ENCODE results near the gene UBTD1.
"Not testable (repeated sequence)": the region's sequence is repeated elsewhere in the genome, so short reads cannot be mapped to it uniquely, and the experiment has no call there.

UBTD1 gene, protein sequence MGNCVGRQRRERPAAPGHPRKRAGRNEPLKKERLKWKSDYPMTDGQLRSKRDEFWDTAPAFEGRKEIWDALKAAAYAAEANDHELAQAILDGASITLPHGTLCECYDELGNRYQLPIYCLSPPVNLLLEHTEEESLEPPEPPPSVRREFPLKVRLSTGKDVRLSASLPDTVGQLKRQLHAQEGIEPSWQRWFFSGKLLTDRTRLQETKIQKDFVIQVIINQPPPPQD

DNA sequence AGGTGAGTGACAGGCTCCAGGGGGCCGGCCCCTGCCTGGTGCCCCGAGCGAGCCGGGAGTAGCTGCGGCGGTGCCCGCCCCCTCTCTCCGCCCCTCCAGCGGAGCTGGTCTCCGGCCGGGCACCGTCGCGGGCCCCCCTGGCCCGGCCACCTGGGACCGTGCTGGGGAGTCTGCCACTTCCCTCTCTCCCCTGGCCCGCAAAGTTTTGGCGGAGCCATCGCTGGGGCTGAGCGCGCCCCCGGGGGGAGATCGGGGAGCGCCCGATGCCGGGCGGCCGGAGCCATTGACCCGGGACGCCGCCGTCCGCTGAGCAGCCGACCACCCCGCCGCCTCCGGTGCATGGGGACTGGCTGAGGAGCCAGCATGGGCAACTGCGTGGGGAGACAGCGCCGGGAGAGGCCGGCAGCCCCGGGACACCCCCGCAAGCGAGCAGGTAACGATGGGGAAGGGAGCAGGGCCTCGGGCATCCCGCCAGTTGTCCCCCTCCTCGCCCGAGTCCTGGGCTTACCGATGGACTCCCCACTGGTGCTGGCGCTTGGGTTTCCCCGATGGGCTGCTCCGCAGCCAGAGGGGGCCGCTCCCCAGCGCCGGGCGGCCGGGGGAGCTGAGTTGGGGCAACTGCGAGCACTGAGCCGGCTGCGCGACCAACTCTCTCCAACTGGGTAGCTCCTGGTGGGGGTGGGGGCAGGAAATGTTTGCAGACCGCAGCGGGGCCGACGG, at the start of gene UBTD1:
Gene UBTD1 (plus strand): TSS at position 84 of the 720 bp plus-strand sequence. CDS start 280 bp downstream, at position 364.
- peak; percentile 37 for DNase-seq

DNA sequence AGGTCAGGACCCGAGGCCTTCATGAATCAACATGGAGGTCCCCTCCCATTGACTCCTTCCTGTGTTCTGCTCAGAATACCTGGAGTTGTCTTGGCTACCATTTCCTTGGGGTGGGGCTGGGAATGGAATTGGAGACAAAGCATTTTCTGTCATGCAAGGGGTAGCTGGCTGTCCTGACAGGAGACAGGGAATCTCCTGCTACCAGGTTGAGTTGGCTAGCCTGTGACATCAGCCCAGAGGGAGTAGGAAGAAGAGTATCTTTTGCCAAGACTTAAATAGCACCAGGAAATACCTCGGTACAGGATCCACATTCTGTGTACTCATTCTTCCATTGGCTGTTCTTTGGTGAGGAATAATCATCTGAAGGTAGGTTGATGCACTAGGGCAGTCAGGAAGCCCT, 47.9 kb upstream of the UBTD1 start:
- no peak for DNase-seq

DNA sequence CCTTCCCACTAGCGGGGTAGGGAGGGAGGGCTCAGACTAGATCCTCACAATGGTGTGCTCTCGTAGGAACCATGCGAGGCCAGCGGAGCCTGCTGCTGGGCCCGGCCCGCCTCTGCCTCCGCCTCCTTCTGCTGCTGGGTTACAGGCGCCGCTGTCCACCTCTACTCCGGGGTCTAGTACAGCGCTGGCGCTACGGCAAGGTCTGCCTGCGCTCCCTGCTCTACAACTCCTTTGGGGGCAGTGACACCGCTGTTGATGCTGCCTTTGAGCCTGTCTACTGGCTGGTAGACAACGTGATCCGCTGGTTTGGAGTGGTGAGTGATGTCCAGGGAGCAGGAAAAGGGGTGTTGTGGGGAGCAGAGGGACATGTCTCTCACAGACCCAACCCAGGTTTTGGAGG, 47.1 kb upstream of the UBTD1 start:
- no peak for DNase-seq

DNA sequence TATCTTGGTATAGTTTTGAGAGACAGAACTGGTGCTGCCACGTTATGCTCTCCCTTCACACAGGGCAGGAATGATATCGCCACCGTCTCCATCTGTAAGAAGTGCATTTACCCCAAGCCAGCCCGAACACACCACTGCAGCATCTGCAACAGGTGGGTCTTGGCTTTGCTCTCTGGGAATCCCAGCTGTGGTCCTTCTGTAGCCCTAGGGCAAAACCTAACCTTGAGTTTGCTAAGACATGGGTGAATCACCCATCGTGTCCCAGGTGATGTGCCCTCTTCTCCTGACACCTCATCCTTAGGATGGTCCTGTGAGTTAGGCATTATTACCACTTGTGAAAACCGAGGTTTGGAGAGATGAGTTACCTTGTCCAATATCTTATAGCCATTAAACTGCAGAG, 46.4 kb upstream of the UBTD1 start:
- DNase-seq = no peak

DNA sequence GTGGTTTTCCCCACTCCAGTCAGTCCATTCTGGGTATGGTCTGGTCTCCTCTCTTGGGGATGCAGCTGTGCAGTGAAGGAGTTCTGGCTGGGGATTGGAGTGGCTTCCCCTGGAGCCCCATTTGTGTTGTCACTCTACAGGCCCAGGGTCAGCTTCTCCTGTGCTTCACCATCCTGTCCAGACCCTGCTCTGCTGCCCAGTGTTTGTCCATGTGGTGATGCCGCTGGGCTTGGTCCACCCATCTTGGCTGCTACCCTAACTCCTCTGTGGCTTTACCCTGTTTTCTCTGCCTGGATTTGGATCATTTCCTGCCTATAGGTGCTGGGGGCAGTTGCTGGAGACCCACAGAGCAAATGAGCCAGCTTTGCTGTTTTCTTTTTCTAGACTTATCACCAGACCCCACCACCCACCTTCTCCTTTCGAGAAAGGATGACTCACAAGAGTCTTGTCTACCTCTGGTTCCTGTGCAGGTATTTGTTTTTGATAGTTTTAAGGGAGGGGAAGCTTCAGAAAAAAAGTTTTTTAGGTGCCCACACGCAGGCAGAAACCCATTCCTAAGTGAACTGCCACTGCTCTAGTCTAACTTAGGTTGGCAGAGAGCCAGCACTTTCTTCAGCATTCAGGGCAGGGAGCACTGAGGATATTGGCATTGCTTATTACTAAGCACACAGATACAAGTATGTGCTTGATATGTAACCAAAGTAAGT, 44.2 kb upstream of the UBTD1 start:
- no peak for DNase-seq

DNA sequence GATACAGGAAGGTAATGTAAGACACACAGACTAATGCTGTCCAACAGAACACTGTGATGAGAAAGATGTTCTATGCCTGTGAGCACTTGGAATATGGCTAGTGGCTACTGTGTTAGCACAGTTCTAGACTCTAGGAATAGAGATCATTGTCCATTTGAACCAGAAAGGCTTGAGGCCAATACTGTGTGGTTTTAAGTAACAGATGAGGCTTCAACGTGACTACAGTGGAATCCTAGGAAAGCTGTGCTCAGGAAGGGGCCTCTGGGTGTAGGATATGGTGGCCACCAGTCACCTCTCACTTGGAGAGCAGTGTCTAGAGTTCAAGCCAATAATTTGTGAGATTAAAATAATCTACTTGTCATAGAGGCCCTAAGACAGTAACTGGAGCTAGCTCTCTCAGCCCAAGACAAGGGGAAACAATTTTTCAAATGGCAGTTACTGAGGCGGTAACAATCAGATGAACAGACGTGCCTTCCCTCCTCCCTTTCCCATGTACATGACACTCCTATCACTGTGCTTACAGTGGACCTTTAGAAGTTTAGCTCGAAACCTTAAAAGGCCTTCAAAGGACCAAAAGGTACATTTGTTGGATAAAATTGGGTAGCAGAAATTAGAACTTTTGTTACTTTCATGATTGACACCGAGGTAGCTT, 42.6 kb upstream of the UBTD1 start:
- DNase-seq = no peak

DNA sequence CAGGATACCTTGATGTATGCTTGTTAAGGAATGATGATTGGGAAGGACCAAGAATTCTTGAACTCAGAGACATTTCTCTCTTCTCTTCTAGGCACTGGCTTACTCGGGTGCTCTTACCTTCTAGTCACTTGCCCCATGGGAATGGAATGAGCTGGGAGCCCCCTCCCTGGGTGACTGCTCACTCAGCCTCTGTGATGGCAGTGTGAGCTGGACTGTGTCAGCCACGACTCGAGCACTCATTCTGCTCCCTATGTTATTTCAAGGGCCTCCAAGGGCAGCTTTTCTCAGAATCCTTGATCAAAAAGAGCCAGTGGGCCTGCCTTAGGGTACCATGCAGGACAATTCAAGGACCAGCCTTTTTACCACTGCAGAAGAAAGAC, 42.0 kb upstream of the UBTD1 start:
- DNase-seq = no peak

DNA sequence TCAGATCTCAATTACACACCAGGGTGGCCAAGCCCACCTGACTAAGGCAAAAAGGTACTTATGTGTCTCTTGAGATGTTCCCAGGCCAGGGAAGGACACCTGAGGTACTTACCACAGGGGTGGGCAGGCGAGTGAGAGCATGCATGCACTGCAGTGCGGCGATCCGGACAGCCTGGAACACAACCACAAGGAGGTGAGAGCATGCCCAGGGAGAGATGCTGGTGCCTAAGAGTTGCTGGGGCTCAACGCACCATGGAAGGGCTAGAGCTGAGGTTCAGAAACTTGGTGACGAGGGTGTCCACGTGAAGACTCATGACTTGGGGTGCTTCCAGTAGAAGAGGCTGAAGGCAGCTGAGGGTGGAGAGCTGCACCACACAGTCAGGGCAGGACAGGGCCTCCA, 39.6 kb upstream of the UBTD1 start:
- DNase-seq = no peak

DNA sequence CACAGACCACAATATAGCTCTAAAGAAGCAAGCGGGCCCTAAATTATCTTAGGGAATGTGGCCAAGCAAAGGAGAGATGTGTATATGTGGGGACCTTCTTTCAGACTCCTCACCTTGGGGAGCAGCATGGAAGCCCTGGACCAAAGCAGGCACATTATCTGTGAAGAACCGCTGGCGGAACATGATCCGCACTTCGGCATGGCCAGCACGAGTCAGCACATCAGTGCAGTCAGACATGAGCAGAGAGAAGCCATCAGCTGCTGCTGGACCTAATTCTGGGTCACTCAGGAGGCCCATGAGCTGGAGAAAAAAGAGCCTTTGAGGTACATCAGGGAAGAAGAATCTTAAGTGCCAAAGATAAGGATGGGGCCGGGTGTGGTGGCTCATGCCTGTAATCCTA, 38.8 kb upstream of the UBTD1 start:
- no peak for DNase-seq

DNA sequence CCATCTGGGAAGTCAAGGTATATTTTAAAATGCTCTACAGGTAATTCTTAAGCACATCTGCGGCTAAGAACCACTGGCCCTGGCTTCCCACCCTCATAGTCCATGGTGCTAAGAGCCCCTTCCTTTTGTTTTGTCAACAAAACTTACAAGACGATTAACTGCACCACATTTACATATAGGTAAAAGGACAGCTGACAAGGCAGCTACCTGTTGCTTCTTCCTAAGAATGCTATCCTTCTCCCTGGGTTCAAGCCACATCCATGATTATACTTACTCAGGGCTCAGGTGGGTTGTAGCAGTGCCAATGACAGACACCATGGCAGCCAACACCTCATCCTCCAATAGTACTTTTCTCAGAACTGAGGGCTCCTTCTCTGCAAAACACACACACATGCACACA, 36.4 kb upstream of the UBTD1 start:
- DNase-seq = no peak

DNA sequence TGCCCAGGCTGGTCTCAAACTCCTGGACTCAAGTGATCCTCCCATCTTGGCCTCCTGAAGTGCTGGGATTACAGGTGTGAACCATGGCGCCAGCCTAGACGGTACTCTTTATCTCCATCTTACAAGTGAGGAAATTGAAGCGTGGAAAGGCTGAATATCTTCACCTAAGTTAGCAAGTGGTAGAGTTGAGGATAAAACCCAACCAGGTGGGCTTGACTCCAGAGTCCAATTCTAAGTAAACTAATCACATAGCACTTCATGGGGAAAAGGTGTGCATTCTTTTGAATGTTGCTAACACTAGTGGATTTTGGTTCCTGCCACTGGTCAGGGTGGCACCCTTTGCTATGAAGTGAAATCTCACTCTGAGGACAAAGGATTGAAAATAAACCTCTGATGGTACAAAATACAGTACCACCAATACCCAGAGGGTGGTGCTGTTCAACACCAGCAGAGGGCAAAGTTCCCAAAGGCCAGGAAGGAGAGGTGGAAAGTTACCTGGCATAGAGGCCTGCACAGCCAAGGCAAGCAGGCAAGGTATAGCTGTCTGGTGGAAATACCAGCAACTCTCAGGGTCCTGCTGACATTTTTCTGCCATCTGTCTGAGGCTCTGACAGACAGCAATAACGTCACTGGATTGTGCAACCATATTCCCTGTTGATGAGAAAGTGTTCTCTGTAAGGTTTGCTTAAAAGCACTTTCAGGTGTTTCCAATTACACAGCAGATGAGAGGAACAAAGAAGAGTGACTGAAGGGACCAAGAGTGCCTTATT, 35.2 kb upstream of the UBTD1 start:
- peak; percentile 10 for DNase-seq

DNA sequence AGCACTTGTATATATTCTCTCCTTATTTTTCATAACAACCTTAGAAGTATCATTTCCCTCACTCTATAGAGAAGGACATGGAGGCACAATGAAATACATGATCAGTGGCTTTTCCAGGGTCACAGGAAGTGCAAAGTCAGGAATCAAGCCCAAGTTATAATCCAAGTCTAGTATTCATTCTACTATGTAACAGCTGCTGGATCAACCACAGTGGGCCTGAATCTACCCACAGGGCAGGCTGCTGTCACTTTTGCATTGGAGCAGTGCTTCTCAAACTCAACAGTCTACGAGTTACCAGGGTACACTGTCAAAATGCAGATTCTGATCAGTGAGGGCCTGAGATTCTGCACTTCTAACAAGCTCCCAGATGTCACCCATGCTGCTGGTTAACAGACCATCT, 34.5 kb upstream of the UBTD1 start:
- DNase-seq = no peak

DNA sequence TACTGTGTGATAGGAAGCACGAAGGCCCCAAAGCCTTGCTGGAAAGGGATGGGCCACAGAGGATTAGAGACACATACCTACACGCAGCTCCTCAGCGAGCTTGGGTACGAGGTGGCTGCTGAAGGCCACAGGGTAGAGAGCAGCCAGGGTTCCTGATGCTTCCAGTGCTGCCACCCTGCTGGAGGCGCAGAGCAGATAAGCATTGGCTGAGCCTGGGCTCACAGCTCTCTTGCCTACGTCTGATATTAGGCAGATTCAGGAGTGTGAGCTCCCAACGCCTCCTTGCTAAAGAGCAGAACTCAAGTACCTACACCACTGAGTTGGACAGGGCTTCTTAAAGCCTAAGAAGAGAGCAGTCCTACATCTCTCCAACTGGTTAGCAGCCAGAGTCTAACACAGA, 32.7 kb upstream of the UBTD1 start:
- DNase-seq = no peak

DNA sequence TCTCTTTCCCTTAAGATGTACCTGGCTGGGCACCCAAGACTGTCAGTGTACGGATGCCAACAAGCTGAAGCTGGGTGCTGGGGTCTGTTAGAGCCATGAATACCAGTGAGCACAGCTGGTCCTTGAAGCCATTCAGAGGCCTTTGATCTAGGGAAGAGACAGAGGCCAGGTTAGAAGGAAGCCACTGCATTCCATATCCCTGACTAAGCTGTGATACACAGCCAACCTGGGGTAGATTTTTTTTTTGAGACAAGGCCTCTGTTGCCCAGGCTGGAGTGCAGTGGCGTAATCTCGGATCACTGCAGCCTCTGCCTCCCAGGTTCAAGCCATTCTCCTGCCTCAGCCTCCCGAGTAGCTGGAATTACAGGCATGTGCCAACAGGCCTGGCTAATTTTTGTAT, 32.0 kb upstream of the UBTD1 start:
- no peak for DNase-seq

DNA sequence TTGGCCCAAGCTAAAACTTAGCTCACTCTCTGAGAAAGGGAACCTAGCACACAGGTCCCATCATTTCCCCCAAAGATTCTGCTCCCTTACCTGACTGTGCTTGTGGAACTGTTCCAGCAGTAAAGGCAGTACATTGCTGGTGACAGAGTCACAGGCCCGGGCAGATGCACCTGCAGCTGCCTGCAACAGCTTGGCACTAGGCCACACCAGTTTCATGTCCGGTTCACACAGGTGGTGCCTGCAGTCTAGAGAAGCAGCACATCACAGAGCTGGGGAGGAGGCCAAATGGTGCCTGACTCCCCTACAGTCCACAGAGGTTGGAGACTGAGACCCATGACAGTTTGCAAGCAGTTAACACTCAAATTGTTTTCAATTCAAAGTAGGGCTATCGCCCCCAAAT, 30.6 kb upstream of the UBTD1 start:
- no peak for DNase-seq

DNA sequence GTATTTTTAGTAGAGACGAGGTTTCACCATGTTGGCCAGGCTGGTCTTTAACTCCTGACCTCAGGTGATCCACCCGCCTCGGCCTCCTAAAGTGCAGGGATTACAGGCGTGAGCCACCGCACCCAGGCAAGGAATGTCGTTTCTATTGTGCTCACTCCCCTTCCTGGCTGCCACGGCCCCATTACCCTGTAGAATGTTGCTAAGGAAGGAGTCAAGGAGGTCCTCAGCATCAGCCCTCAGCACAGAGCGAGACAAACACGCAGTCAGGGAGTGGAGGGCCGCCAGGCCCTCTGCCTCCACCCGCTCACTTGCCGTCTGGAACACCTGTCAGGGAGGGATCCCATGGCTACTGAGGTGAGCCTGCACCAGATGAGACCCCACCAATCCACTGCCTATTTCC, 29.9 kb upstream of the UBTD1 start:
- not testable (repeated sequence) for DNase-seq

DNA sequence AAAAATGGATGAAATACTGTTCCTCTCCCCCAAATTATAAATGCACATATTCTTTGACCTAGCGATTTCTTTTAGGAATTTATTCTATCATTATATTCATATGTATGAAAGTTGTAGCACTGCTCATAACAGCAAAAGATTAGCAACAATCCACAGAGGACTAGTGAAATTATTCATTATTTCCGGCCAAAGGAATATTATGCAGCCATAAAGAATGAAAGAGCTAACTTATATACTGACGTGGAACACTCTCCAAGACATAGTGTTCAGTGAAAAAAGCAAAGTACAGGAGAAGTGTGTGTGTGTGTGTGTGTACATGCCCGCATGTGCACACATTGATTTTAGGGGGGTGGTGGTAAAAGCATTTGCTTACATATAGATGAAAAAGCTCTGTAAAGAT, 23.8 kb upstream of the UBTD1 start:
- DNase-seq = no peak

DNA sequence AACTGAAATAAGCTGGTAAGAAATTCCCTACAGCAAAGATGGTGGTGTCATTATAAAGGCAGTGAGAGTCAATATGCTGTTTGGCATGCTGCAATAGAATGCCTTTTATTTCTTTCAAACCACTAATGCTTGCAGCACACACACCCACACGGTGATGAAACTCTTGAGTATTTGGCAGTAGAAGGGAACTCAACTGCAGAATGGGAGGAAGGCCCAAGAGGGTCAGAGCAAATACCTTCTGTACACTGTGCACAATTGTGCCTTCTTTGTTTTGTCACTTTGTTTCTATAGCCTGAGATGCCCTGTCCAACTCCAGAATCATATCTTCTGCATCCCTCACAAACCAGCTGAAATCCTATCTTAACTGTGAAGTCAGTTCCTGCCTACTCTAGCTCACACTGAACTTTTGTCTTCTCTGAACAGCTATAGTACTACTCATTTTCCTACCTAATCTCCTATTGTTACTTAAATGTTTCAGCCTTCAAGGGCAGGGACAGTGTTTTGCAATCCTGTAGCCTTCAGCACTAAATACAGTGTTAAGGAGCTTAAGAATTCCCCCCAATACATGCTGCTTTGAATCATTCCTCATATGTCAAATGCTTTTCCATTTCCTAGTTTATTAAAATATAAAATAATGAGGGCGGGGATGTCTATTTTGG, 22.7 kb upstream of the UBTD1 start:
- DNase-seq = no peak

DNA sequence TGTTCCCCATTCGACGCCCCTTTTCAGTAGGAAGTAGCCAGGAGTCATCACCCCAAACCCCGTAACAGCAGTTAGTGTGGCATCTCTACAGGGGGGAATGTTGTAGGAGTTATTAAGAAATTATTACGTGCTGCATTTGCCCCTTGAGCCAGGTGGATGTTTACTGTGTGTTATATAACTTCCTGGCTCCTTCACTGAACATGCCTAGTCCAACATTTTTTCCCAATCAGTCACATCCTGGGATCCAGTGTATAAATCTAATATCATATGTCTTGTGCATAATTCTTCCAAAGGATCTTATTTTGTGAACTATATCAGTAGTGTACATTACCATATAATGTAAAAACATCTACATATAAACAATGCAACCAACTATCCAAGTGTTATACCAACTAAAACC, 19.3 kb upstream of the UBTD1 start:
- not testable (repeated sequence) for DNase-seq

DNA sequence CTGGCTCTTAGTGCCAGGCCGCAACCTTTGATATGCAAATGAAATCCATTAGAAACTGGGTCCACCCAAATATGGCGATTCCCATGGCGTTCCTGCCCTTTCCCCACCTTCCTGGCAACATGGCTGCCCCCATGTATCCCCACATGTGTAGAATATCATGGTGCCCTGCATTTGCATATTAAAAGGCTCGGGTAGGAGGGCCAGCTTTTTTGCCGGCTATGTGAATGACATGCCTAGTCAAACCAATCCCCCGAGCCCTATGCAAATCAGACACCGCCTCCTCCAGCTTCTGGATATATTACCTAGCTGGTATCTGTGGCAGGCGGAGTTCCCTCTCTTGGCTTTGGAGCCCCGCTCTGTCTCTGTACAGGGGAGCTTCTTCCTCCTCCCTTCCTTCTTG, 18.8 kb upstream of the UBTD1 start:
- no peak for DNase-seq

DNA sequence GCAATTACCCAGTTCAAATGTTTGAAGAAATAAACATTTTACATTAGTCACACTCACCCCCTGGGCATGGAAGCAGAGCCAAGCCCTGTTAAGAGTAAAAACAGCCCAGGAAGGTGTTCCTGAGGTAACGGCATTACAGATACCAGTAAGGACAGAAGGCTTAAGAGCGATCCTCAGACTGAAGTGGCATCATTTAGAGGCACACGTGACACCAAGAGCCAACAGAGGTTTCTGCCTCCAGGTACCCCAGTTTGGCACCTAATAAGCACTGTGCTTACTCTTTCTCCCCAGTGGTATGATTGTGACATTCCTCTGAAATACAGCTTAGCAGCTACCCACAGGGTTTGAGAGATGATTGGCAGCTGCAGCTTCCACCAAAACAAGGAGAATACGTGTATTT, 17.7 kb upstream of the UBTD1 start:
- DNase-seq = no peak

DNA sequence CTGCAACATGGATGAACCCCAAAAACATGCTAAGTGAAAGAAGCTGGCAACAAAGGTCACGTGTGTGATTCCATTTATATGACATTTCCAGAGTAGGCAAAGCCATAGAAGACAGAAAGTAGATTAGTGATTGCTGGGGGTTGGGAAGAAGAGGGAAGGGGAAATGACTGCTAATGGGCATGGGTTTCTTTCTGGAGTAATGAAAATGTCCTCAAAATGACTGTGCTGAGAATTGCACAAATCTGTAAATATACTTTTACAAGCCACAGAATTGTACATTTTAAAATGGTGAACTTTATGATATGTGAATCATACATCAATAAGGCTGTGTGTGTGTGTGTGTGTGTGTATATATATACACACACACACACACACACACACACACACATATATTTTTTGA, 16.3 kb upstream of the UBTD1 start:
- no peak for DNase-seq

DNA sequence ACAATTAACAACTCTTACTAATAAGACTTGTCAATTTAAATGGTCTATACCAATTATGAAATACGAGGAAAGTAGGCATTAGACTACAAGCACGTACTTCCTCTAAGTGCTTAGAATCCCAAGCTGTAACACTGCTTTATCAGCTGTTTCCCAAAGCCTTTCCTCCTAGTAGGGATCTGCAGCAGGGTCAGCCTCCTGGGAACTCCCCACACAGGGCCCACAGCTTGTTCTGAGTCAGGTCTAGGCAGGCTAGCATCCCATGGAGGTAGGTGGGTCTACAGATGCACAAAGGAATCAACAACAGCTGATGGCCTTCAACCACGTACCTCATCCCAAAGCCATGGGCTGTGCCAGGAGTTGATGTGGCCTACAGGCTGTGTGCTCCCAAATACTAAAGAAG, 15.2 kb upstream of the UBTD1 start:
- no peak for DNase-seq

Data from stimulated activated naive CD4-positive, alpha-beta T cell treated with Interleukin-2 at 50 U/mL for 16 hours (primary cell).